ENCODE results near the gene PRPF6. TPM values are rescaled to one million over a fixed set of nuclear protein-coding genes. Genes with fewer than 3 reads are reported as not detected.
A peak's percentile ranks its signal among the peaks of the same experiment; 100 is the strongest.

PRPF6 gene
- total and polyA plus RNA-seq, 2 of the 13 experiments (the other 11 are each of a cell fraction or from before 2014, with no cell fraction given), result 63.7 to 101 TPM

DNA sequence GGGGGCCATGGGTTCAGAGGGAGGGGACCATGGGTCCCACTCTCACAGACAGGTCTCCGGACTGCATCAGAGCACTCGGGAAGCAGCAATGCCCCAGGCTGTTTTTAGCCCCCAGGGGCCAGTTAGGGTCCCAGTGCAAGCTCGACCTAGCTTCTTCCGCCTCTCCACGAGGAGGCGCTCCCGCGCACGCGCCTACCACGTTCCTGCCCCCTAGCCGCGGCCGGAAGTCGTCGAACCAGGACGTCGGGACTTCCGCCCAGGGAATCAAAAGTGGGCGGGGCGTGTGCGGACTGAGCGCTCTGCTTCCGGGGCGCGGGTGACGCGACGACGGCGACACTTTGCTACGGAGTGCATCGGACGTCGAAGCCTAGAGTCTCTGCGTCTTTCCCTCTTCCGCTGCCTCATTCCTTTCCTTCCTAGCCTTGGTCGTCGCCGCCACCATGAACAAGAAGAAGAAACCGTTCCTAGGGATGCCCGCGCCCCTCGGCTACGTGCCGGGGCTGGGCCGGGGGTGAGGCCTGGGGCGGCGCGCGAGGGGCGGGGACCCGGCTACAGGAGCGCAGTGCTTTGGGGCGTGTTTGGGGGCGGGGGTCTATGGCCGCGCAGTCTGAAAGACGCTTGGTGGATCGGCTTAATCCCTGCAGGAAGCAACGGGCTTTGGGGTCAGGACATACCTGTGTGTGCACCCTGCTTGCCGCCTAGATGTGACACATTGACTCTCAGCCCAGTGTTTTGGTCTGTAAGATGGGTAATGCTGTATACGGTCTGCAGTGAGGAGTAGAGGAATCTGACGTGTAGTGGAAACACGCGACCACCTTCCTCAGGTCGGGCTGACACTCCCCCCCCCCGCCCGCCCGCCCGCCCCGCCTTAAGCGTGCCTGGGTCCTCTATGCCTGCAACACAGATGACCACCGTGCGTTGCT lies at the start of gene PRPF6 (continued):
- TF ChIP-seq ZFP90 (CRISPR knock-in tag; IDR thresholded peaks at IDR 0.05; ENCODE audit: borderline replicate concordance) (peak; percentile 98; the same call in 1 of the 2 replicates), ZNF761 (CRISPR knock-in tag; conservative IDR thresholded peaks at IDR 0.05) (peak; percentile 56; the same call in 1 of the 2 replicates), ZNF343 (CRISPR knock-in tag; IDR thresholded peaks at IDR 0.05) (no peak), ZNF326 (CRISPR knock-in tag; IDR thresholded peaks at IDR 0.05; ENCODE audit: borderline replicate concordance) (peak; percentile 75; the same call in 1 of the 2 replicates), JUN (CRISPR knock-in tag; IDR thresholded peaks at IDR 0.05) (0 out of 2 replicates have a peak, but pooled peaks have one; percentile 12), NFRKB (IDR thresholded peaks at IDR 0.05) (no peak), THAP11 (CRISPR knock-in tag; IDR thresholded peaks at IDR 0.05) (peak; percentile 98), TGIF2 (CRISPR knock-in tag; IDR thresholded peaks at IDR 0.05) (peak; percentile 96), RNF2 (conservative IDR thresholded peaks at IDR 0.05; ENCODE audit: low read depth) (peak; percentile 68), ZNF451 (CRISPR knock-in tag; IDR thresholded peaks at IDR 0.05) (no peak; the same call in 1 of the 2 replicates), RBAK (CRISPR knock-in tag; IDR thresholded peaks at IDR 0.05) (peak; percentile 50; the same call in 1 of the 2 replicates), TOPORS (CRISPR knock-in tag; IDR thresholded peaks at IDR 0.05) (peak; percentile 97), MTA3 (CRISPR knock-in tag; IDR thresholded peaks at IDR 0.05) (no peak), ZNF766 (CRISPR knock-in tag; IDR thresholded peaks at IDR 0.05; ENCODE audit: borderline replicate concordance) (peak; percentile 94; the same call in 1 of the 2 replicates), SIN3B (IDR thresholded peaks at IDR 0.05; ENCODE audit: low read length) (peak; percentile 92), ZNF430 (CRISPR knock-in tag; IDR thresholded peaks at IDR 0.05) (0 out of 2 replicates have a peak, but pooled peaks have one; percentile 49), SNAI1 (CRISPR knock-in tag; IDR thresholded peaks at IDR 0.05; ENCODE audit: borderline replicate concordance) (peak; percentile 80; the same call in 1 of the 2 replicates), ZNF567 (CRISPR knock-in tag; IDR thresholded peaks at IDR 0.05; ENCODE audit: borderline replicate concordance) (peak; percentile 96; the same call in 1 of the 2 replicates), SMAD3 (CRISPR knock-in tag; IDR thresholded peaks at IDR 0.05) (peak; percentile 98)
- TF ChIP-seq, protein P1, sequence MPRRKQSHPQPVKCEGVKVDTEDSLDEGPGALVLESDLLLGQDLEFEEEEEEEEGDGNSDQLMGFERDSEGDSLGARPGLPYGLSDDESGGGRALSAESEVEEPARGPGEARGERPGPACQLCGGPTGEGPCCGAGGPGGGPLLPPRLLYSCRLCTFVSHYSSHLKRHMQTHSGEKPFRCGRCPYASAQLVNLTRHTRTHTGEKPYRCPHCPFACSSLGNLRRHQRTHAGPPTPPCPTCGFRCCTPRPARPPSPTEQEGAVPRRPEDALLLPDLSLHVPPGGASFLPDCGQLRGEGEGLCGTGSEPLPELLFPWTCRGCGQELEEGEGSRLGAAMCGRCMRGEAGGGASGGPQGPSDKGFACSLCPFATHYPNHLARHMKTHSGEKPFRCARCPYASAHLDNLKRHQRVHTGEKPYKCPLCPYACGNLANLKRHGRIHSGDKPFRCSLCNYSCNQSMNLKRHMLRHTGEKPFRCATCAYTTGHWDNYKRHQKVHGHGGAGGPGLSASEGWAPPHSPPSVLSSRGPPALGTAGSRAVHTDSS (CRISPR knock-in tag; conservative IDR thresholded peaks at IDR 0.05), result no peak; the same call in none of the 2 replicates
- TF ChIP-seq, protein P2, sequence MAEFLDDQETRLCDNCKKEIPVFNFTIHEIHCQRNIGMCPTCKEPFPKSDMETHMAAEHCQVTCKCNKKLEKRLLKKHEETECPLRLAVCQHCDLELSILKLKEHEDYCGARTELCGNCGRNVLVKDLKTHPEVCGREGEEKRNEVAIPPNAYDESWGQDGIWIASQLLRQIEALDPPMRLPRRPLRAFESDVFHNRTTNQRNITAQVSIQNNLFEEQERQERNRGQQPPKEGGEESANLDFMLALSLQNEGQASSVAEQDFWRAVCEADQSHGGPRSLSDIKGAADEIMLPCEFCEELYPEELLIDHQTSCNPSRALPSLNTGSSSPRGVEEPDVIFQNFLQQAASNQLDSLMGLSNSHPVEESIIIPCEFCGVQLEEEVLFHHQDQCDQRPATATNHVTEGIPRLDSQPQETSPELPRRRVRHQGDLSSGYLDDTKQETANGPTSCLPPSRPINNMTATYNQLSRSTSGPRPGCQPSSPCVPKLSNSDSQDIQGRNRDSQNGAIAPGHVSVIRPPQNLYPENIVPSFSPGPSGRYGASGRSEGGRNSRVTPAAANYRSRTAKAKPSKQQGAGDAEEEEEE (CRISPR knock-in tag; IDR thresholded peaks at IDR 0.05; ENCODE audit: borderline replicate concordance), result no peak
- TF ChIP-seq, protein P3, sequence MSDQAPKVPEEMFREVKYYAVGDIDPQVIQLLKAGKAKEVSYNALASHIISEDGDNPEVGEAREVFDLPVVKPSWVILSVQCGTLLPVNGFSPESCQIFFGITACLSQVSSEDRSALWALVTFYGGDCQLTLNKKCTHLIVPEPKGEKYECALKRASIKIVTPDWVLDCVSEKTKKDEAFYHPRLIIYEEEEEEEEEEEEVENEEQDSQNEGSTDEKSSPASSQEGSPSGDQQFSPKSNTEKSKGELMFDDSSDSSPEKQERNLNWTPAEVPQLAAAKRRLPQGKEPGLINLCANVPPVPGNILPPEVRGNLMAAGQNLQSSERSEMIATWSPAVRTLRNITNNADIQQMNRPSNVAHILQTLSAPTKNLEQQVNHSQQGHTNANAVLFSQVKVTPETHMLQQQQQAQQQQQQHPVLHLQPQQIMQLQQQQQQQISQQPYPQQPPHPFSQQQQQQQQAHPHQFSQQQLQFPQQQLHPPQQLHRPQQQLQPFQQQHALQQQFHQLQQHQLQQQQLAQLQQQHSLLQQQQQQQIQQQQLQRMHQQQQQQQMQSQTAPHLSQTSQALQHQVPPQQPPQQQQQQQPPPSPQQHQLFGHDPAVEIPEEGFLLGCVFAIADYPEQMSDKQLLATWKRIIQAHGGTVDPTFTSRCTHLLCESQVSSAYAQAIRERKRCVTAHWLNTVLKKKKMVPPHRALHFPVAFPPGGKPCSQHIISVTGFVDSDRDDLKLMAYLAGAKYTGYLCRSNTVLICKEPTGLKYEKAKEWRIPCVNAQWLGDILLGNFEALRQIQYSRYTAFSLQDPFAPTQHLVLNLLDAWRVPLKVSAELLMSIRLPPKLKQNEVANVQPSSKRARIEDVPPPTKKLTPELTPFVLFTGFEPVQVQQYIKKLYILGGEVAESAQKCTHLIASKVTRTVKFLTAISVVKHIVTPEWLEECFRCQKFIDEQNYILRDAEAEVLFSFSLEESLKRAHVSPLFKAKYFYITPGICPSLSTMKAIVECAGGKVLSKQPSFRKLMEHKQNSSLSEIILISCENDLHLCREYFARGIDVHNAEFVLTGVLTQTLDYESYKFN (CRISPR knock-in tag; conservative IDR thresholded peaks at IDR 0.05), result peak; percentile 74
- TF ChIP-seq, protein P4, sequence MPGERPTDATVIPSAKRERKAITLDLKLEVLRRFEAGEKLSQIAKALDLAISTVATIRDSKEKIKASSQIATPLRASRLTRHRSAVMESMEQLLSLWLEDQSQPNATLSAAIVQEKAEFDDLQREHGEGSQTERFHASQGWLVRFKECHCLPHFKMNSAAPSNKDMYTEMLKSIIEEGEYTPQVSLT (CRISPR knock-in tag; IDR thresholded peaks at IDR 0.05; ENCODE audit: borderline replicate concordance, low read depth), result no peak; the same call in 1 of the 2 replicates

Data from HepG2 (cell line).